ENCODE measurements around the gene NBPF3.
"Not testable (repeated sequence)": the region's sequence is repeated elsewhere in the genome, so short reads cannot be mapped to it uniquely, and the experiment has no call there.

Gene NBPF3

DNA sequence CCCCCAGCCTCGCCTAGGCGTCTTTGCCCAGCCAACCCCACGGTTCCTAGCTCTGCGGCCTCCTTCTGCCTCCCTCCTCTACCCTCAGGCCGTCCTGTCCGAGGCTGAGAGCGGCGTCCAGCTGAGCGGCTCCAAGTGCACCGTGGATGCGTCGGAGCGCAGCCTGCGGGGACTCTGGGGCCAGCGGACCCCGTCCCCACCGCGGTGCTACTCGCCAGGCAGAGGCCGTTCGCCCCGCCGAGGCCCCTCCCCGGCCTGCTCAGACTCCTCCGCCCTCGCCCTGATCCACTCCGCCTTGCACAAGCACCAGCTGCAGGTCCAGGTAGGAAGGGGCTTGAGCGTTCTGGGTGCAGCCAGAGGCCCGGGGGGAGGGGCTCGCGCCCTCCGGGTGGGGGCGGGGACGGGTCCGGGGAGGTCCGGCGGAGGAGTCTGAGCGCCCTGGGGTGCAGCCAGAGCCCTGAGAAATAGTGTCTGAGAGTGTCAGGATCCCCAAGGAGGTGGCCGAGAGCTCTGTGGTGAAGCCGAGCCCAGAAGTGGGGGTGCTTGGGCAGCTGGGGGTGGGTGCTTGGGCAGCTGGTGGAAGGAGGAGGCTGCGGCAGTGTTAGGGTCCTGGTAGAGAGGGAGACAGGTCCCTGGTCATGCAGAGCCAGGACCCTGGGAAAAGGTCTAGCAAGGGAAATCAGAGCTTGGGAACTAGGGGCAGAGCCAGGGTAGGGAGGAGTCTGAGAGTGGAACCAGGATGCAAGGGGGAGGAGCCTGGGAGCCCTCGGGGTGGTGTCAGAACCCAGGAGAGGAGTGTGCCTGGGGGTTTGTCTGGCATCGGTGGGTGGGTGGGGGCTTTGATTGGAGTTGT lies 3.2 kb upstream of the NBPF3 start:
- DNase-seq = peak; percentile 38

DNA sequence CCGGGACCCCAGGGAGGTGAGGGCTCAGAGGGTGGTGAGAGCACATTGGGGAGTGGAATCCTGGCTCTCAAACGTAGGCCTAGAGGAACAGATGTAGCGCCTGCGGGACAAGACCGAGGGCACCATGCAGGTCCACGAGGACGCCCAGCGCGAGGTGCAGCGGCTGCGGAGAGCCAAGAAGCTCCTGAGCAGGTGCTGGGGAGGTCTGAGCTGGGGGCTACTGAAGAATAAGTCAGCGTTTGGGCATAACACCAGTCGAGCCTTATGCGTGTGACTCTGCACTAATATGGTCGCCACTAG lies 2.6 kb upstream of the NBPF3 start:
- DNase-seq = no peak

DNA sequence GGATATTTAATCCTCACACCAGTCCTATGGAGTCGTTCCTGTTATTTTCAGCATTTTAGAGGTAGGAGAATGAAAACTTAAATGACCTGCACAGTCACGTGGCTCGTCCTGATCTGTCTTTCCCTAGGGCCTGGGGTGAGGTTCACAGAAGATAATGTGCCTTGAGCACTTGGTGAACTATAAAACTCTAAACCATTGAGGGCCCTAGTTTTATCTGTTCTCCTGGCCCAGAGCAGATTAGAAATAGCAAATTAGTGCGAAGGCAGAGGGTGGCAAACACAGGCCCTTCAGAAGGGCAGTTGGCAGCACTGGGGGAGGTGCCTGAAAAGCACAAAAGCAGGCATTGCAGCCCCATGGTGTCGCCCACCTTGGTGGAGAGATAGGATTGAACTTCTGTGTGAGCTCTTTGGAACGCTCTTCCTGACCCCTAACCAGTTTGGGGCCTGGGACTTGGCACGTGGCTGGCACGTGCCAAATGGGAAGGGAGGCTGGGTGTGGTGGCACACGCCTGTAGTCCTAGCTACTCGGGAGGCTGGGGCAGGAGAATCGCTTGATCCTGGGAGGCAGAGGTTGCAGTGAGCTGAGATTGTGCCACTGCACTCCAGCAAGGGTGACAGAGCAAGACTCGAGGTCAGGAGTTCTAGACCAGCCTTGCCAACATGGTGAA lies 1.2 kb upstream of the NBPF3 start:
- DNase-seq = not testable (repeated sequence)

DNA sequence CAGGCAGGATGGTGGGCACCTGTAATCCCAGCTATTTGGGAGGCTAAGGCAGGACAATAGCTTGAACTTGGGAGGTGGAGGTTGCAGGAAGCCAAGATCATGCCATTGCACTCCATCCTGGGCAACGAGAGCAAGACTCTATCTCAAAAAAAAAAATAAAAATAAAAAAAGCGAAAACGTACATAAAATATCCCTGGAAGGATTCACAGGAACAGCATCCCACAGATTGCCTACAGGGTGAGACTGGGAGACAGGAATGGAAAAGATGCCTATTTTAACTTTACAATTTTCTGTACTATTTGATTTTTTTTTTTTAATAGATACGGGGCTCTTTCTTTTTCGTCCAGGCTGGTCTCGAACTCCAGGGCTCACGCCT lies 604 bp upstream of the NBPF3 start:
- no peak for DNase-seq

DNA sequence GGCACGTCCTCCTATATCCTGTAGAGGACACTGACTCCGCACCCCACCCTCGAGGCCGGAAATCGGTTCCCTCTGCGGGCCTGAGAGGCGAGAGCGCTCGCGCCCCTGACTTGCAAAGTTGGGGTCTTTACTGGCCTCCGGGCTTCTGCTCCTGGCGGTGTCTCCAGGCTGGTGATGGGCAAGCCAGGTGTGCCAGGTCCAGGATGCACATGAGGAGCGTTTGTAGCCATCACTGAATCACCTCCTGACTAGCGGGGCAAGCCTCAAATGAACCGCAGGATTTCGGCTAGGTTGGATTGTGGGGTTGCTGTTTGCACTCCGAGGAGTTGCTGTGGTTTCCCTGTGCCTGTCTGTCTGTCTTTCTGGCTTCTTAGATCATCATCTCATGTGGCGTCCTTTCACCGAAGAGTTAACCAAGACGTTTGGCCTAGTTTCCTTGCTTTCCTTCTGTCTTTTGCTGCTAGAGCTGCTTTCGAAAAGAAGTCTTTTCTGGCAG lies 741 bp downstream of the NBPF3 start:
- DNase-seq = peak; percentile 27

DNA sequence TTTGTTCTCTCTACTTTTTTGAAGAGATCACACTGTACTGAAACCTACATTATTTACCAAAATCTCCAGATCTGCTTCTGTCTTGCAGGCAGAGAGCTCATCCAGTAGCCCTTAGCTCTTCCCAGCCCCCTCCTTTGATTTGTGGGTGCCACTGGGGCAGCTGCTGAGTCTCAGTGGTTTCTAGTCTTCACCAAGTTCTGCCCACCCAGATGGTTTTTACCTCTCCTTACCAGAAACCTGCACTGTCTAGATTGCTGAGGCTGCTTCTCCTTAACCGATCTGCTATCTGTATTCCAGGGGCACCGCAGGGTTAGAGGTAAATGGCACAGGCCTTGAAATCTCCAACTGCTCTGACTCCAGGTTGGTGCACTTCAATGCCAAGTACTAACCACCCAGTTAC lies 6.7 kb downstream of the NBPF3 start:
- DNase-seq = not testable (repeated sequence)

DNA sequence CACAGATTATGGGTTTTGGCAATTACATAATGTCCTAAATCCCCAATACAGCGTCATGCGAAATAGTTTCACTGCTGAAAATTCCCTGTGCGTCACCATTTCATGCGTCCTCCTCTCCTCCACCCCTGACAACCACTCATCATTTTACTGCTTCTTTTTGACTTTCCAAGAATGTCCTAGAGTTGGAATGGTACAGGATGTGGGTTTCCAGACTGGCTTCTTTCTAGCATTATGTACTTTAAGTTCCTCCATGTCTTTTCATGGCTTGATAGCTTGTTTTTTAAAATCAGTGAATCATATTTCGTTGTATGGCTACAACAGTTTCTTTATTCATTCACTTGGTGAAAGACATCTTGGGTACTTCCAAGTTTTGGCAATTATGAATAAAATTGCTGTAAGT lies 7.4 kb downstream of the NBPF3 start:
- no peak for DNase-seq

DNA sequence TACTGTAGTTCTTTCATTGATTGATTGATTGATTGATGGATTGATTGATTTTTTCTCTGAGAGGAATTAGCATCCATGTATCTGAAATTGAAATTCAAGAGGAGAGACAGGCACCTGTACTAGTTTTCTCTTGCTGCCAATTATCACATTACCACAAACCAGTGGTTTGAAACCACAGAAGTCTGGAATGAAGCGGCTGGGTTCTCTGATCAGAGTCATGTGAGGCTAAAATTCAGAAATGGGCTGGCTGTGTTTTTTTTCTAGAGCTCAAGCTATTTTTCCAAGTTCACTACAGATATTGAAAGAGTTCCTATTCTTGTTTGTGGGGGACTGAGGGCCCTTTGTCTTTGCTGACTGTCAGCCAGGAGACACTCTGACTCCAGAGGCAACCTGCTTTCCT lies 10.0 kb downstream of the NBPF3 start:
- no peak for DNase-seq

DNA sequence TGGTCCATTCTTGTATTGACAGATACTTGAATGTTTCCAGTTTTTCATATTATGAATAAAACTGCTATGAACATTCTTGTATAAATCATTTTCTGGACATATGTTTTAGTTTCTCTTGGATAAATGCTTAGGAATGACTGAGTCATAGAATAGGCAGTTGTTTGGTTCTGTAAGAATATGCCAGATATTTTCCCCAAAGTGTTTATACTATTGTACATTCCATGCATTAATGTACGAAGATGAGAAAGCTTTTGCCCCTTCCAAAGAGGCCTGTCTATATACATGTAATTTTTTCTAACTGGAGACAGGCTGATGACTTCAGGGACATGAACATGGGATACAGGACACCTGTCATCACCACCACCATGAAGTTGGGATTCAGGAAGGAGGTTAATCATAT lies 11.3 kb downstream of the NBPF3 start:
- no peak for DNase-seq

DNA sequence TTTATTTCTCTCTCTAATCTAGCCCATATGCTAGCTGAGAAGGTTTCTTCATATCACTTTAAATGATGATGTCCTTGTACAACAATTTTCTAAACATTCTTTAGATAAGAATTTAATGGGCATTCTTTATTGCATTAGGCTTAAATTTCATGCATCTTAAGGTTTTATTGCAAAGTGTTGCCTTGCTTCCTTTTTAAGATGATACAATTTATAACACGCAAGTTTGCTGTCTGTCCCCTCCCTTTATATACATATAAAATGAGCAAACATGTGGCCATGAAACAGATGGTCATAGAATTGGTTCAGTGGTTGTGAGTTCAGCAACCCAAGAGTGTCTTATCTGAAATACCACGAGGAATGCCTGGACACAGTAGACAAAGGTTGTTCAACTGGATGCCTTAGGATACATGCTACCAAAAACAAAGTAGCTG lies 12.1 kb downstream of the NBPF3 start:
- DNase-seq = no peak

DNA sequence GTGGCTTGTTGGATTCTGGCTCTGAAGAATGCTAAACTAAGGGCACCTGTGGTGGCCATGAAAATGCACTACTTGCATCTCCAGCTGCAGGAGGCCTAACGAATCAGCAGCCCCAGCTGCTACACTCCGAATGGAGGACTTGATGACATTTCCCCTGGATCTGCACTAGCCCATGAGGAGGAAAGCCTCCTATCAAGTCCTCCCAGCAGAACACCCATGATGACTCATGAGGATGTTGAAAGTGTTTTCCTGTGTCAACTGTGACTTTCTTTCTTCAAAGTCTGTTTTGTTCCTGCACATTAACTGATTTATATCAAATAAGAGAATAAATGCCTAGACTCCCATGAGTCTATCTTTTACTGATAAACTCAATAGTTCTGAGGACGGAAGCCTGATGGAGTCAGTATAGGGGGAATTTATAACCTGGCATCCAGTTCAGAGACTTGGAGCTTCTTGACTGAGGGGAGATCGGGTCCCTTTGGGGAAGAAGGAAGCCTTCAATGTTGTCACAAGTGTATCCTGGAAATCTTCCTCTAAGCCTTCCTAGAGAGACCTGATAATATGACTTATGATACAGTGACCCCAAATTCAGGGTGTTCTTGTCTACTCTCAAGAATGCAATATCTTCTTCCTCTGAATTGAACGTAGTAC lies 14.2 kb downstream of the NBPF3 start:
- DNase-seq = not testable (repeated sequence)

DNA sequence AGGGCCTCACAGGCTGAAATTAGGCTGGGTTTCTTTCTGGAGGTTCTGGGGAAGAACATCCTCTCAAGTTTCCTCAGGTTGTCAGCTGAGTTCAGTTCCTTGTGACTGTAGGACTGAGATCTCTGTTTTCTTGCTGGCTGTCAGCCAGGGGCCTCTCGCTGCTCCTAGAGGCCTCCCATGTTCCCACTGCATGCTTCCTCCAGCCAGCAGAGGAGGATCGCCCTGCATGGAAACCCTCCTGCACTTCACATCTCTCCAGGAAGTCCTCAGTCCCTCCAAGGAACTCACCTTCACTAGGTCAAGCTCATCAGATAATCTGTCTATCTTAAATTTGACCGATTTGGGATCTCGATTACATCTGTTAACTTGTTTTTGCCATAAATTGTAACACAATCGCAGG lies 15.0 kb downstream of the NBPF3 start:
- not testable (repeated sequence) for DNase-seq

DNA sequence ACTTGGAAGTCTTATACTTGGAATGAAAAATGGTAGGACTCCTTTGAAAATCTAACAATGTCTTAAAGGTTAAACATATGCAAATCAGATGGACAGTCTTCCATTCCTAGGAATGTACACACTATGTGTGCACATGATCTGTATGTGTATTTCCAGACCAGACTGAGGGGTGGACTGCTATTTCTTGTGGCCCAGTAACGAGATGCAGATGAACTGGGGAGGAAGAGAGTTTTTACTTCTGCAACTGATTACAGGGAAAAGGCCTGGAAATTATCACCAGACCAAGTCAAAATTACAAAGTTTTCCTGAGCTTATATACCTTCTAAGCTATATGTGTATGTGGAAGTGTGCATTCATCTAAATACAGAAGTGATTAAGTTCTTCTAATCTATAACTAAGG lies 17.7 kb downstream of the NBPF3 start:
- DNase-seq = no peak

DNA sequence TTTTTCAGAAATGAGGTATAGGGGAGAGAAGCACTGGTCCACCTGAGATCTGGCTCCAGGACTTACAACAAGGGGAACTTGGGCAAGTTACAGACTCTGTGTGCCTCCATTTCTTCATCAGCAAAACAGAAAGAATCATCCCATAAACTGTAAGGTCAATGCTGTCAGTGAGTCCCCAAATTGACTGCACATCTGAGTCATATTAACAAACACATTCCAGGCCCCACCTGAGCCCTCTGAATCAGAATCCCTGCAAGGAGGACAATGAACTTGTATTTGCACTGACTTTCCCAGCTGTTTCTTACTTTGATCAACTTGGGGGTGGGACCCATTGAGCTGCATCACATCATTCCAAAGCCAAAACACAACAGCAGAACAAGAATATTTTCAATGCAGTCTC lies 25.2 kb downstream of the NBPF3 start:
- DNase-seq = not testable (repeated sequence)

DNA sequence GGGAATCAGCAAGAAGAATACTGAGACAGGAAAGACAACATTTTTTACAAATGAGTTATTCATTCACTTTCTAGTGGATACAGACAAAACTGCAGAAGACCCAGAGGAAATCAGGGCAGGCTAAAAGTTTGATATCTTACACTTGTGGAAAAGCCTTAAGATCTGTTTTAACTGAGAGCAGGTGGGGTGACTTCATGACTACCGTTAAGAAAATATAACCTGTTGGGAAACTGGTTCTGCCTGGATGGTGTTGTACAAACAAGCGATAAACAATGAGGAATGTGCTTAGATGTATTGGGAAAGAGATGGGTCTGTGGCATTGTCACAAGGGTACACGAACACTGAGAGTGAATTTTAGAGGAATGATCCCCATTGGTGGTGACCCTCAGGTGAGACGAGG lies 28.0 kb downstream of the NBPF3 start:
- not testable (repeated sequence) for DNase-seq

DNA sequence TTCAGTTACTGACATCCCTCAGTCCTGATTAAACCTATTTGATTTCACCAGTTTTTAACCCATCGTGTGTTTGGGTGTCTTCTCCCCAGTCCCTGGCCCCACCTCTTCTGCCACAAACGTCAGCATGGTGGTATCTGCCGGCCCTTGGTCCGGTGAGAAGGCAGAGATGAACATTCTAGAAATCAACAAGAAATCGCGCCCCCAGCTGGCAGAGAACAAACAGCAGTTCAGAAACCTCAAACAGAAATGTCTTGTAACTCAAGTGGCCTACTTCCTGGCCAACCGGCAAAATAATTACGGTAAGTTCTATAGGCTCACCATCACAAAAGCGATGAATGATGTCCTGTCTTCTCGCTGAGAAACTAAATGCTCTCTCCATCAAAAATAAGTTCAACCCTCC lies 28.7 kb downstream of the NBPF3 start:
- no peak for DNase-seq

DNA sequence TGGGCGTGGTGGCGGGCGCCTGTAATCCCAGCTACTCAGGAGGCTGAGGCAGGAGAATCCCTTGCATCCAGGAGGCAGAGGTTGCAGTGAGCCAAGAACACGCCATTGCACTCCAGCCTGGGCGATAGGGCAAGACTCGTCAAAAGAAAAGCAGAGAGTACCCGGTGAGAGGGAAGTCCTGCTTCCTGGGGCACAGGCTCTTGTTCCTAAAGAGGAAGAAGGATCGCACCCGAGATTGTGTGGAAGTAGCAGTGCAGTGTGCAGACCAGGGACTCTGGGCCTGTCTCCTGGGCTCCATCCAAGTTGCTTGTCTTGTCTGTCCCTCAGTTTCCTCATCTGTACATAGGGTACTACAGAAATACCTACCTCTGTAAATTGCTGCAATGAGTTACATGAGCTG lies 29.6 kb downstream of the NBPF3 start:
- DNase-seq = no peak

DNA sequence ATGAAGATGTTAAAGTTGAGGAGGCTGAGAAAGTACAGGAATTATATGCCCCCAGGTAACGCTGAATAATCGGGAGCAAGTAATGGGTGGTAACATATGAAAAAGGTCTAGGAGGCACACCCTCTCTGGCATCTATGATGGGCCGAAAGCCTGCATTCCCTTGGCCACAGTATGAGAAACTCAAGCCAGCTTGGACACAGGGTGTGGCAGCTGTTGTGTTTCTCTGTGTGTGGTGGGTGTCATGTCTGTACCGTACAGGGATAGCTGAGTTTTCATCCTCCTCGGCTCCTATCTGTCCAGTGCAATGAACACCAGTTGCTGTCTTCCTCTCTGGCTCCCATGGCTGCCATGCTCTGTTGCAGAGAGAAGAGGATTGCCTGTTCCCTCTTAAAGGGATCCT lies 32.9 kb downstream of the NBPF3 start:
- DNase-seq = no peak

DNA sequence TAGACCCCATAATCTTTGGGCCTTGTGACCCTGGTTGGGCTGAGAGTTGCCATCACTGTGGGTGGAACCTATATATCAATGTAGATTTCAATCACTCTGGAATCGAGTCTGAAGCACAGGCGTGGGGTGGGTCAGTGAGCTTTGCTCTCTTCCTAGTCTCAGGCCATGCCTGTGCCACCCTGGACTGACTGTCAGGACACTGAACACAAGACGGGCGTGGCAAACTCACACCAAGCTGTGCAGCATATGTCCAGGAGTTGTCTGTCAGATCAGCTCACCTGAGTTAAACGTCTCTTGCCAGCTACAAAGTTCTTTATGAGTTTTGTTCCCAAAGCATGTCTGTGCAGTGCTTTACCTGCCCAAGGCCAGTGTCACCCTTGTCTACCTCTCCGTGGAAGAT lies 38.4 kb downstream of the NBPF3 start:
- no peak for DNase-seq

DNA sequence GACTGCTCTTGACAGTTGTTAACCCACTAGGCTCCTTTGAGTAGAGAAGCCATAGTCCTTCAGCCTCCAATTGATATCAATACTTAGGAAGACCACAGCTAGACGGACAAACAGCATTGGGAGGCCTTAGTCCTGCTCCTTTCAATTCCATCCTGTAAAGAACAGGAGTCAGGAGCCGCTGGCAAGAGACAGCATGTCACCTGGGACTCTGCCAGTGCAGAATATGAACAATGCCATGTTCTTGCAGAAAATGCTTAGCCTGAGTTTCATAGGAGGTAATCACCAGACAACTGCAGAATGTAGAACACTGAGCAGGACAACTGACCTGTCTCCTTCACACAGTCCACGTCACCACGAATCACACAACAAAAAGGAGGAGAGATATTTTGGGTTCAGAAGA lies 43.9 kb downstream of the NBPF3 start:
- not testable (repeated sequence) for DNase-seq

DNA sequence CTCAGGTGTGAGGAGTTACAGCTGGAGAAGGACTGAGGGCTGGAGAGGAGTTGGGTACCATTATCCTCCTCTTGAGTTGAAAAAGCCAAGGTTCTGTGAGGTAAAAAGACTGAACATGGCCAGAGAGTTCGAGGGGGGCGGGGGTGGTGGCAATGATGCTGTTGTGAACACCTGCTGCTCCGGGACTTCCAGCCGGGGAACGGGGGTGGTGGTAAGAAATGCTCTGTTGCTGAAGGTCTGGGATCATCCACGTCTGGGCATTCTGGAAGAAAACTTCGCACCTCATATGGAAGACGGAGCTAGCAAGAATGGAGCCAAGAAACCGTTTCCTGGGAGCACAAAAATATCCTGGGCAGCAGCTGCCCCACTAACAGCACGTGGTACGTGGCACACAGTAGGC lies 49.2 kb downstream of the NBPF3 start:
- DNase-seq = no peak

DNA sequence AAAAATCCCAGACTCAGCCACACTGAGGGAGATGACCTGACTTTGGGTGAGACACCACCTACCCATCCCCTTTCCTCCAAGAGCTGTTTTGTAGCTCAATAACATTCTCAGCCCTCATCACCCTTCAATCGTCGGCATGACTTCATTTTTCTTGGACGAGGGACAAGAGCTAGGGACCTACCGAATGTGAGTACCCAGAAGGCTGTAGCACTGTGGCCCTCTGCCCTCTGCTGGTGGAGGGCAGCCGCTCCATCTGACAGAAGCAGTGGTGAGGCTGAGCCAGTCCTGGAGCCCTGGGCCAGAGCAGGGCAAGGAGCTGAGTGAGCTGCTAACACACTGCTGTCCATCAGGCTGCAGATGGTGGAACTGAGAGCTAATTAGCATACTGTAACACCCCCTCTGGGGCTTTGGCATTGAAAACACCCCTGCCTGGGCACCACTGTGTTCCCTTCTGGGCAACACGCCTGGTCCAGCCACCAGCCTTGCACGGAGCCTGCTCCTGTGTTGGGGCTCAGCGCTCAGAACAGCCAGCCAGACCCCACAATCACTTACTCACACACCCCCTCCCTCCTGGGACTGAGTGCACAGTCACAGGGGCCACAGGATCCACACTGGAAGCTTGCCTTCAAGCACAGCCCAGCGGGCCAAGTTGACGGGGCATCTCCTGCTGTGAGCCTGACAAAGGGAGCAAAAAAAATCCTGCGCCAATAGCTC lies 51.0 kb downstream of the NBPF3 start:
- DNase-seq = no peak
